SK-N-SH (cell line): ENCODE data around the gene TUBB1.

Experiments
- CTCF ChIP-seq: fragments of 200-600 bp; sonication (generic); IDR thresholded peaks from 2 replicates; pipeline ENCODE4 v1.6.1; 2017; ENCODE audit warnings: antibody characterized with exemption, mild to moderate bottlenecking, moderate library complexity
- EP300 ChIP-seq, 2 experiments: IDR thresholded peaks; 2 replicates each; pipeline versions ENCODE4 v1.4.0 to v1.6.1; 2012; ENCODE audit warnings: borderline replicate concordance in 1 of 2, low read depth in 1 of 2, low read length in 1 of 2
- GABPA ChIP-seq: IDR thresholded peaks from 2 replicates; pipeline ENCODE4 v1.4.0; 2012; ENCODE audit warnings: low read depth, mild to moderate bottlenecking
- IRF3 ChIP-seq: fragments of 150-350 bp; IDR thresholded peaks from 2 replicates; pipeline ENCODE4 v1.6.1; 2016; ENCODE audit warnings: mild to moderate bottlenecking, low read depth, low read length
- MAX ChIP-seq: IDR thresholded peaks from 2 replicates; pipeline ENCODE4 v1.4.0; 2012; ENCODE audit warnings: low read depth
- POLR2AphosphoS5 ChIP-seq: IDR thresholded peaks from 2 replicates; pipeline ENCODE4 v1.6.1; 2012; ENCODE audit warnings: low read depth, low read length
- SIN3A ChIP-seq: IDR thresholded peaks from 2 replicates; pipeline ENCODE4 v1.6.1; 2012; ENCODE audit warnings: low read depth, mild to moderate bottlenecking, low read length, moderate library complexity, borderline replicate concordance
- SMC3 ChIP-seq: IDR thresholded peaks from 2 replicates; pipeline ENCODE4 v1.6.1; 2012; ENCODE audit warnings: low read depth, low read length, improper control_type of control experiment

- TF ChIP-seq IRF3 (no peak), SIN3A (no peak), SMC3 (no peak), POLR2AphosphoS5 (no peak), EP300 (IDR thresholded peaks at IDR 0.05; ENCODE audit: borderline replicate concordance in 1 of 2, low read depth in 1 of 2, low read length in 1 of 2) (no peak), GABPA (no peak), CTCF (no peak), MAX (no peak)
Measured at GRCh38 chr20:59030911-59031563, 11.8 kb downstream of the TUBB1 start.
